ENCODE results near the gene PEF1.

PEF1 gene

GRCh38 chr1:31652891-31653499 is 8.3 kb upstream of the PEF1 start:
- no peak for DNase-seq

- no peak for DNase-seq
Observed at GRCh38 chr1:31651766-31652165, 7.1 kb upstream of the PEF1 start.

- no peak for DNase-seq
Observed at GRCh38 chr1:31651089-31651420, 6.4 kb upstream of the PEF1 start.

DNA sequence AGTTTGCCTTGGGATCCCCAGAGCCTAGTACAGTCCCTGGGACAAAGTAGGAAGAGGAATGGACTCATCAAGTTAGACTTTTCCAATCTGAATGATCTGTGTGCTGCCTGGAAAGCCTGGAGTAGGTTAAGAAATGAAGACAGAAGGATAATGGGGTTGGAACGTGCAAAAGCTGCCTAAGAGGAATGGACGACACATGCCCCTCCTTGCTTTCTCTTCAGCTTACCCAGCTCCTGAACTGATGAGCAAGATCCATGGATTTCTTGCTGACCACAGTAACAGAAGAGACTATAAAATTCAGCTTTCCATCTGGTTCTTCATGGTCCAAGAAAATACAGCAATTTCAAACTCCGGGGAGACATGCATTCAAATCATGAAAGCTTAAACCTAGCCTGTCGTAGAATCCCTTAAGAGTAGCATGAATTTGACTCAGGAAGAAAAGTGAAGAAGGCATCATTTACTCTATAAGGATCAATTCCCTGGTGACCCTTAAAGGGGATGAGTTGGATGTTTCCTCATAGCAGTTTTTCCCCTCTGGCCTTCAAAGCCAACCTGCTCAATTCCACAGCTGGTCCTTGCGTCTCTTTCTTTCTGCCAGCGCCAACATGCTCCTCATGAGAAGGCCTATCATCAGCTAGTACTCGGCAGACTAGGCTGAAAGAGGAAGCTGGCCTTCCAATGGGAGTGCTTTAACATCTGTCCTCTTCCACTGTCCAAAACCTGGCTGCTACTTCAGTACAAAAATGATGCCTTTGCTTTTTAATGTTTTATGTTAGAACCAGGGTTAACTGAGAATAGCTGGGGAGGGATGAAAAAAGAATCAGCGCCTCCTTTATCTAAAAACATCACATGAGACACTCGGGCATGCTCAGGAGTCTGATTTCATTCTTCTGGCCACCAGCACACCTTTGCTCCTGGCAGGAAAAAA is 5.7 kb upstream of the PEF1 start:
- no peak for DNase-seq

- no peak for DNase-seq
Observed at GRCh38 chr1:31648641-31649357, 4.1 kb upstream of the PEF1 start.

GRCh38 chr1:31648190-31648589 is 3.5 kb upstream of the PEF1 start:
- DNase-seq, result no peak

DNA sequence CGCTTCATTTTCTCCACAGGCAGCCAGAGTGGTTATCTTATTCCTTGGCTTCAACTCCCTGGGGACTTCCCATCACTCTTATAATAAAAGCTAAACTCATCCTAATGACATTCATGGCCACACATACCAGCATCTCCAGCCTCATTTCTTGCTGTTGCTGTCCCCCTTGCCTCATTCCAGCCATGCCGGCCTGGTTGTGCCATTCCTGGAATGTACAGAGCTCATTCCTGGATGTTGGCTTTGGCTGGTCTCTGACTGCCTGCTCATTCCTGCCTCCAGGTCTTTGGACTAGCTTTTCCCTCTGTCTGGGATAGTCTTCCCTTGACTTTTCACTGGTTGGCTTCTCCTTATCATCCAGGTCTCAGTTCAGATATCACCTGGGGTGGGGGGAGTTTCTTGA is 2.4 kb upstream of the PEF1 start:
- no peak for DNase-seq

DNA sequence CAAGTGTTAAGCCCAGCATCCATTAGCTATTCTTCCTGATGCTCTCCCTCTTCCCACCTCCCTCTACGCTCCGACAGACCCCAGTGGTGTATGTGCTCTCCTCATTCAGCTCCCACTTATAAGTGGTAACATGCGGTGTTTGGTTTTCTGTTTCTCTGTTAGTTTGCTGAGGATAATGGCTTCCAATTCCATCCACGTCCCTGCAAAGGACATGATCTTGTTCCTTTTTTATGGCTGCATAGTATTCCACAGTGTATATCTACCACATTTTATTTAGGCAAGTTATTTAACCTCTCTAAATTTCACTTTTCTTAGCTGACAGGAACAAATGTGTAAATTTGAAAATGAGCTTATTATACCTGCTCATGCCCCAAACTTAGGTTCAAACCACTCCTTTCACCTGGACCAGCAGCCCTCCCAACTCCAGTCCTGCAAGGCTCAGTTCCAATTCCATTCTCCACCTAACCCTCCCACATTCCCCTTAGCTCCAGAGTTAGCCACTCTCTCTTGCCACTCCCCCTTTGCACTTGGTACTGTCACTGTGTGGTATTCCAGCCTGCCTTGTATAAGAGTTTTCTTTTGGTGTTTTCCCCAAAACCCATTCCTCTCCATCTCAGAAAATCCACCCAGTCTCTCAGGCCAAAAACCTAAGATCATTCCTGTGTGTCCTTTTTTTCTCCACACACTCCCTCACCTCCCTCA is 1.7 kb upstream of the PEF1 start:
- DNase-seq, result no peak

DNA sequence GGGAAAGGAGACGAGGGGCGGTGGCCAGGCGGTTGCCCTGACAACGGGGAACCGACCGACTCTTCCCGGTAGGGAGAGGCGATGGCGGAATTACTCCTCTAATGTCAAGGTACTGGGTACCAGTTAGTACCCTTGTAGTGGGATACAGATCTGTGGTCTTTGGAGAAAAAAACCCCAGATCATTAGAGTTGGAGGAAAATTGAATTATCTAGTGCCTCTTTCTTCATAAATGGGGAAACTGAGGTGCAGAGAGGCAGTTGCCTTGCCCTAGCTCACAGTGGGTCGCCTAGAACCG is 545 bp upstream of the PEF1 start:
- DNase-seq, result no peak

- DNase-seq, result no peak
Observed at GRCh38 chr1:31643976-31644559, 608 bp downstream of the PEF1 start.

DNA sequence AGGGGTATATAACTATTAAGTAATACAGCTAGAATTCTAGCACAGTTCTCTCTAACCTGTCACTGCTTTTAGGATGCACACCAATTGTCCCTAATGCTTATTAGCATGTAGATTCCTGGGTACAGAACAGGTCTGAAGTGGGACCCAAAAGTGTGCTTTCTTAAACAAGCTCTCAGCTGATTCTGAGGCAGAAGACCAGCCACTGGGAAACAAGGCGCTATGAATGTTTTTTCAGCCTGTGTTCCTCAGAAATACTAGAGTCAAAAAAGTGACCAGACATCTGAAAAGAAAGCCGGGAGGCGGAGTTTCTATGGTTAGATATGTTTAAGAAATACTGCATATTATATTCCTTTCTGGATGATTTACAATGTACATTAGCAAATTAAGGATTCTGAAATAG is 1.8 kb downstream of the PEF1 start:
- DNase-seq, result no peak

DNA sequence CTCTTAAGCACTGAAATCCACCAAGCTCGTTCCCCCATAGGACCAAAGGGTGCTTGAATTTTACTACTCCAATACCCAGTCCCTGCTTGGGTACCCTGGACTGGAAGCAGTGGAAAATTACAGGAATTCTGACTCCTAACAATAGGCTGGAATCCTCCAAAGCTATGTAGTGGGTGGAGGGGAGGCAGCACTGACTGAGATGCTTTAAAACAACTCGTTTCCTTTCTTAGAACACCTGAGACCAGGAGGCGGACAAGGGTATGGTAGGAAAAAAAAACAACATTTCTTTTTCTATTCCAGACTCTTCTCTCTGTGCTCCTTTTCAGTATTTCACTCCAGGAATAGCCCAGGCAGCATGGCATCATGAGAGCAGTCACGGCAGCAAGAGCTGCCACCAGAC is 2.3 kb downstream of the PEF1 start:
- DNase-seq, result no peak

- DNase-seq, result no peak
Observed at GRCh38 chr1:31640964-31641363, 3.7 kb downstream of the PEF1 start.

GRCh38 chr1:31640179-31640578 is 4.5 kb downstream of the PEF1 start:
- no peak for DNase-seq

- DNase-seq, result no peak
Observed at GRCh38 chr1:31639543-31639942, 5.1 kb downstream of the PEF1 start.

DNA sequence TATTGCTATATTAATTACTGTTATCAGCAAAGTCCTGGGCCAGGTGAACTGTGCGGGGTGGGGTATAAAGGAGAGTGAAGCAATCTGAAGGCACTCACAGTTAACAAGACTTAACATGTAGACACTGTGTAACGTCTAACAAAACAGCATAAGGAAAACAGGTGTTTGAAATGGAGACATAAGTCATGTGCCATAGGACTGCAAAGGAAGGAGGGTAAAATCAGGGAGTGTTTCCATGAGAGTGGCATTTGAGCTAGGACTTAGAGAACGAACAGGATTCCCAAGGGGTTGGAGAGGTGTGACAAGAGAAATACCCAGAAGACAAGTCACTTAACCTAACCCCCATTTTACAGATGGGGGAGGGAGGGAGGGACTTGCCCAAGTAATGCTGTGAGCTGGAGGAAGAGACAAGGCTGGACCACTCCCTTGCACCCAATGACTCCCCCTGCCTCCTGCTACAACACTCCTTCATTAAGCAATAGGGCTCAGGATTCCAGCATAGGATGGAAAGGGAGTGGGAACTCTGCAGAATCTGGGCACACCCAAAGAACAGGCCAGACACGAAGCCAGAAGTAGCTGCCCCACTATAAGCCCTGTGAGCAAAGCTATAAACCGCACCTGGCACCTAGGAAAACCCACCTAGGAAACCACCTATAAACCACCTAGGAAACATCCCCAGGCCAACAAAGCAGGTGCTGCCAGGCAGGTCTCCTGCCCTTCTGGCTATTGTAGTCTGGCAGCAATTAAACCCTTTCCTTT is 6.6 kb downstream of the PEF1 start:
- no peak for DNase-seq

- DNase-seq, result no peak
Observed at GRCh38 chr1:31633117-31633516, 11.6 kb downstream of the PEF1 start.

DNA sequence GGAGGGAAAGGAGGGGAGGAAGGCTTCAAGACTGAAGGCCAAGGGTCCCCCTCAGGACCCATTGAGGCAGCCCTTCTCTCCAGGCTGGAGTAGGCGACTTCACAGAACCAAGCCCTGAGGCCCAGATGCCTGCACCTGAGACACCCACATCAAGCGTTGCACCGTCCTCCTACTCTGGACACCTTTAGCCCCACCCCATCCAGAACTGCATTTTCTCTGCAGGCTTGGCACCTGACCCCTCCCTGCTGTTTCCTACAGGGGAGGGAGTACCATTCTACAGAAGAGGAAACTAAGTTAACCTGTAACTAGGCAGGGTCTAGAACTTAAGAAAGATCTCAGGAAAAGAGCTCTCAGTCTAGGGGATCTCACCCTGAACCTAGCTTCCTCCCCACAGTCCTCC is 12.0 kb downstream of the PEF1 start:
- DNase-seq, result no peak

- DNase-seq, result no peak
Observed at GRCh38 chr1:31628931-31629556, 15.6 kb downstream of the PEF1 start.

DNA sequence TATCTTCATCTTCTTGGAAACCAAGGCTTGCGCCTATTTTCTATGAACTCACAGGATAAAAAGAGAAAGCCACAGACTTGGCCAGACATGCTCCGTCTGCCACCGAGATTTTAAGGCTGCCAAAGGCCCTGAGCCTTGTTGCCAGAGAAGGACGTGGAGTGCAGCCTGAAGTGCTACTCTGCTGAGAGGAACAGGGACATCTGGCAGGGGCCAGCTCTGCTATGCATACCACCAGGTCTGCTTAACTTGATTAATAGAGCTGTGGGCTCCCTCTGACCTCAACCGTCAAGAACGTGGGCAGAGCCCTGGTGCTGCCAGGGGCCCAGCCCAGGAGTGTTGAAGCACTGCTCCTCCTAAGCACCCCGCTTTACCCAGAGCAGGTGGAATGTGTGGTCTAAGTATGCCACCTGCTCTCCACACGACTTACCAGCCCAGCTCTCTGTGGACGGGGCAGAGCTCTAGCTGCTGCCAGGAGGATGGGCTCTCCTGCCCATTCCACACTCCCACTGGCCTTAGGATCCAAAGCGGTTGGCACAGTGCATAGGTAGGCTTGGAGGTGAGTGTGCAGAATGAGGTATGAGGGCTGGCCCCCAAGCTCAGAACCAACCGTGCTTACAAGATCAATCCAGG is 16.6 kb downstream of the PEF1 start:
- DNase-seq, result no peak

DNA sequence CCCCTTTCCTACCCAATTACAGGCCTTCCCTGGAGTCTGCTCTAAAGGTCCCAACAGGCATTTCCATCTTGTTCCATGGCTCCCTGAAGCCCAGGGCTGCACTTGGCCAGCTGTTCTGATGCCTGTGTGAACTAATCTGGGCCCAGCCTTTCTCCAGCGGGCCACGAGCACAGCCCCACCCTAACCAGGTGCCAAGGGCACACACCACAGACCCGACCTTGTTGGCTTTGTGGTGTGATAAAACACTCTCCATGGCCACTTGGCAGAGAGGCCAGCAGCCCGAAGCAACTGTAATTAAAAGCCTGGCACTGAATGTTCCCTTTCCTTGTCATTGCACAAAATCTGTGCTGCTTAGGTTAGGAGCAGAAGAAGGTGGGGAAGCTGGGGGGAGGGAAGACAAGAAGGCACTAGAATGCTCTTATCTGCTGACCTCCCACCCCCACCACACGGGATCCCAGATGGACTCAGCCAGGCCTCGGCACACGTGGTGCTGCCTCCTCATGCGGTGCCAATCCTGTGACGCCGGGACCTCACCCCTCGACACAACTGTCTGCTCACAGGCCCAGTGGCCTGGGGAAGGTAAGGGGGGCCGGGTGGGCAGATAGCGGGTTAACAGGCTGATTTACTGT is 17.3 kb downstream of the PEF1 start:
- DNase-seq, result no peak

Data from NCI-H1092 (cell line).